ENCODE results near the gene NR3C1.

Gene NR3C1

DNA sequence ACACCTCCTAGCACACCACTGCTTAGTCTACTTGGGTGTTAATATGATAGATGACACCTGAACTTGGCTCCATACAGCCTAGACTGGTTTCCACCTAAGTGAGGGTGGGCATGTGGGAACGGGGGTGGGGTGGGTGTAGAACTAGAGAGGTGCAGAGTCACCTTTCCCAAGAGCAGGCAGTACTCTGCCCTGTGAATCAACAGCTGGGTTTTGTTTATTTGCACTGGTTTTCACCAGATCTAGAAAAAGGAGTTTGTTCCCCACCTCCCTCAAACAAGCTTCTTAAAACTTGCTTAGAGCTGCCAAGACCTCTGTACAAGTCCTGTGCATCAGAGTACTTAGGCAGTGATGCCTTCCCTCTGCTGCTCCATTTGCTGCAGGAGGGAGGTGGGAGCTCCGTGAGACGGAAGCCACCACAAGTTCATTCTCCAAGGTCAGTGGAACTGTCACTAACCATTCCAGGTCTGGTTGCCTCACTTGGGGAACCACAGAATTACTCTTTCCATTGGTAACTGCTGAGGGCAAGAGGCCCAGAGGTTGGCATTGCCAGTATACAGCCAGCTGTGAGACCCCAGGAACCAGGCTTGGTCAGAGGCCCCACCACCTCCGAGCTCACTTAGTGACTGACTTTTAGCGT lies 163.5 kb downstream of the NR3C1 start:
- Histone ChIP-seq H4K20me1 (ENCODE audit: low read depth, low read length) (no peaks in the 10 kb centered on the region), H3K36me3 (ENCODE audit: low read length) (no peaks in the 10 kb centered on the region), H3K79me2 (ENCODE audit: insufficient read depth, low read length) (no peaks in the 10 kb centered on the region), H3F3A (ENCODE audit: insufficient read depth) (no peaks in the 10 kb centered on the region), H3K27me3 (ENCODE audit: low read length) (no peaks in the 10 kb centered on the region), H3K9ac (ENCODE audit: low read length) (no peak overlapping the region), H3K4me3 (ENCODE audit: insufficient read depth, low read length, poor library complexity, severe bottlenecking) (no peak overlapping the region), H3K4me2 (ENCODE audit: low read depth, low read length, poor library complexity, severe bottlenecking) (no peak overlapping the region), H3K27ac (ENCODE audit: low read depth, low read length) (no peak overlapping the region), H2AFZ (ENCODE audit: low read depth, low read length, severe bottlenecking) (no peak overlapping the region), H3K9me3 (ENCODE audit: insufficient read depth, low read length) (no peaks in the 10 kb centered on the region), H3K9me2 (replicated peaks; ENCODE audit: insufficient read depth, low read length) (no peaks in the 10 kb centered on the region)
- TF ChIP-seq EZH2phosphoT487 (conservative IDR thresholded peaks at IDR 0.05; ENCODE audit: low read length) (no peak), CTCF (IDR thresholded peaks at IDR 0.05; ENCODE audit: insufficient read depth, low read length, poor library complexity, severe bottlenecking) (no peak)

GRCh38 chr5:143238620-143239019 lies 164.9 kb downstream of the NR3C1 start:
- TF ChIP-seq CTCF (IDR thresholded peaks at IDR 0.05; ENCODE audit: insufficient read depth, low read length, poor library complexity, severe bottlenecking), result no peak
- TF ChIP-seq EZH2phosphoT487 (conservative IDR thresholded peaks at IDR 0.05; ENCODE audit: low read length), result no peak
- no peaks in the 10 kb centered on the region for H4K20me1 ChIP-seq (ENCODE audit: low read depth, low read length)
- no peak overlapping the region for H2AFZ ChIP-seq (ENCODE audit: low read depth, low read length, severe bottlenecking)
- no peak overlapping the region for H3K27ac ChIP-seq (ENCODE audit: low read depth, low read length)
- no peaks in the 10 kb centered on the region for H3K27me3 ChIP-seq (ENCODE audit: low read length)
- H3K9me2 ChIP-seq (replicated peaks; ENCODE audit: insufficient read depth, low read length), result no peaks in the 10 kb centered on the region
- H3F3A ChIP-seq (ENCODE audit: insufficient read depth), result no peaks in the 10 kb centered on the region
- no peak overlapping the region for H3K4me2 ChIP-seq (ENCODE audit: low read depth, low read length, poor library complexity, severe bottlenecking)
- H3K9ac ChIP-seq (ENCODE audit: low read length), result no peak overlapping the region
- H3K4me3 ChIP-seq (ENCODE audit: insufficient read depth, low read length, poor library complexity, severe bottlenecking), result no peak overlapping the region
- no peaks in the 10 kb centered on the region for H3K79me2 ChIP-seq (ENCODE audit: insufficient read depth, low read length)
- no peaks in the 10 kb centered on the region for H3K9me3 ChIP-seq (ENCODE audit: insufficient read depth, low read length)
- no peaks in the 10 kb centered on the region for H3K36me3 ChIP-seq (ENCODE audit: low read length)

- H4K20me1 ChIP-seq (ENCODE audit: low read depth, low read length), result no peaks in the 10 kb centered on the region
- H3K27ac ChIP-seq (ENCODE audit: low read depth, low read length), result no peak overlapping the region
- H3K9me2 ChIP-seq (replicated peaks; ENCODE audit: insufficient read depth, low read length), result no peaks in the 10 kb centered on the region
- no peak overlapping the region for H3K9ac ChIP-seq (ENCODE audit: low read length)
- H3K4me3 ChIP-seq (ENCODE audit: insufficient read depth, low read length, poor library complexity, severe bottlenecking), result no peak overlapping the region
- no peaks in the 10 kb centered on the region for H3K27me3 ChIP-seq (ENCODE audit: low read length)
- TF ChIP-seq CTCF (IDR thresholded peaks at IDR 0.05; ENCODE audit: insufficient read depth, low read length, poor library complexity, severe bottlenecking) (no peak), EZH2phosphoT487 (conservative IDR thresholded peaks at IDR 0.05; ENCODE audit: low read length) (no peak)
- H2AFZ ChIP-seq (ENCODE audit: low read depth, low read length, severe bottlenecking), result no peak overlapping the region
- no peaks in the 10 kb centered on the region for H3K36me3 ChIP-seq (ENCODE audit: low read length)
- no peaks in the 10 kb centered on the region for H3K79me2 ChIP-seq (ENCODE audit: insufficient read depth, low read length)
- no peaks in the 10 kb centered on the region for H3F3A ChIP-seq (ENCODE audit: insufficient read depth)
- no peak overlapping the region for H3K4me2 ChIP-seq (ENCODE audit: low read depth, low read length, poor library complexity, severe bottlenecking)
- H3K9me3 ChIP-seq (ENCODE audit: insufficient read depth, low read length), result no peaks in the 10 kb centered on the region
These were observed 165.8 kb downstream of the NR3C1 start for GRCh38 chr5:143237664-143238063.
